HS-5 (cell line): ENCODE results near the gene ADARB1.
A peak's percentile ranks its signal among the peaks of the same experiment; 100 is the strongest.

Experiments
- DNase-seq: peaks from one replicate; pipeline ENCODE4 v3.0.0-alpha.2; 2012; ENCODE audit warnings: low read depth

Gene ADARB1

DNA sequence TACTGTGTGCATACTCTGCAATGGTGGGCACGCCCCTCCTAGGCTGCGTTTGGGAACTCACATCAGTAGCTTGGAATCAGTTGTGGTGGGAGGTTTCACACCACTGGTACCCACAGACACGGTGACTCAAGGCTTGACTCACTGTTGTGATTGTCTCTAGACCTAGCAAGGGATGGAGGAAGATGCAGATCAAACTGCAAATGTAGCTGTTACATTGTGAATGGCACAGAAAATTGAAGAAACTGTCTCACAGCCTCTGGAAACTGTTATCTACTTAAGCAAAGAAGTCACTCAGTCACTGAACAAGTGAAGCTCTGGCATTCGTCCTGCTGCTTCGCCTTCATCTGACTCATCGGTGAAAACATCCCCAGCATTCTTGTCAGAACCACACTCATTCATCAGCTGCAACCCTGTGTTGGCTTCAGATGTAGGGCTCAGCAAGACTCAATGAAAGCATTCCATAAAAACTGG is 153.8 kb downstream of the ADARB1 start:
- peak; percentile 92 for DNase-seq

DNA sequence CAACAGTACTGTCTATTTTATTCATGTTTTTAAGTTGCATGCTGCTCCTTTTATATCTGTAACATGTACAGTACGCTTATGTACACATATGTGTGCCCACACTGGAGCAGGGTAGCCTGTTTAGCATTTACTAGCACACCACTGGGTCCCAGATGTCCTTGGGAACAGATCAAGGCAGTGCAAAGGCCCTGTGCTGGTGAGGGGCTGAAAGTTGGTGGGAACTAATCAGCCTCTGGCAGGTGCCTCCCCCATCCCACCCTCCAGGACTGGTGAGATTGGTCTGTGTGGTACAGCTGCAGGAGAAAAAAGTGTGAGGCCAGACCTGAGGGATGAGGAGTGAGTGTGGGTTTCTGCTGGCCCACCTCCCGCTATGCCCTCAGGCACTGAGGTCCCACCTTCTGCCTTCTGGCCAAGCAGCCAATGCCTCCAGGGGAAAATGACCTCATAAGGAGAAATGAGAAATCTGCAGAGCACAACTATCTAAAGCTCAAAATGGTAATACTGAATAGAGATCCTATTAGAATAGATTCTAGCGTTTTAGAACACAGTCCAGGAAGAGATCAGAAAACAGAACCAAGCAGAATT is 154.4 kb downstream of the ADARB1 start:
- no peak for DNase-seq

DNA sequence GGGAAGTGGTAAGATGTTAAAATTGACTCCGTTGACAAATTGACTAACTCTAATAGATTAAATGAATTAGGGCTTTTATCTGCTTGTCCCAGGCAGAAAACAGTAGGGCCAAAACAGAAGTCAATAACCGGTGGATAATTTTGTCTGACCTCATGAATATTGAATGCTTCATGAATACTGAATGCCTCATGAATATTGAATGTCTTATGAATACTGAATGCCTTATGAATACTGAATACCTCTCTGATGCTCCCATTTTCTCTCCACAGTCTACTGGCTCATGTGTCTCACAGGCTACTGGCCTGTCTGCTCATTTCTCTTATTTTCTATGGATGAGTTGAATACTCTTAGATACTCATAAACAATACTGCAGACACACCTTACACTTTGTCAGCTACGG is 157.3 kb downstream of the ADARB1 start:
- no peak for DNase-seq

DNA sequence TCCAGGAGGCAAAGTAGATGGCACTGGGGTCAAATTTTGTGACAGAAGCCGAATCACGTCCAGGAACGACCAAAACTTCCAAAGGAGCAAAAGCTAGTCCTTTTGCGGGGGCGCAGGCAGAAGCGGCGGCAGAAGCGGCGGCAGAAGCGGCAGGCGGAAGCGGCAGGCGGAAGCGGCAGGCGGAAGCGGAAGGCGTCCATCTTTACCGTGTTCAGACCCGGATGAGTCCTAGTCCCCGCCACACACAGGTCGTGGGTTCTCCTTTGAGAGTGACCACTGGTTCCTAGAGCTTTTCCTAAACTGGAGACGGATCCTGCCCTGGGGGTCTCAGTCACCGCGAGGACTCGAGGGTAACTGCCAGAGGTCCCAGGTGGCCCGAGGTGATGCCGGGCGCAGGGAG is 159.7 kb downstream of the ADARB1 start:
- no peak for DNase-seq

DNA sequence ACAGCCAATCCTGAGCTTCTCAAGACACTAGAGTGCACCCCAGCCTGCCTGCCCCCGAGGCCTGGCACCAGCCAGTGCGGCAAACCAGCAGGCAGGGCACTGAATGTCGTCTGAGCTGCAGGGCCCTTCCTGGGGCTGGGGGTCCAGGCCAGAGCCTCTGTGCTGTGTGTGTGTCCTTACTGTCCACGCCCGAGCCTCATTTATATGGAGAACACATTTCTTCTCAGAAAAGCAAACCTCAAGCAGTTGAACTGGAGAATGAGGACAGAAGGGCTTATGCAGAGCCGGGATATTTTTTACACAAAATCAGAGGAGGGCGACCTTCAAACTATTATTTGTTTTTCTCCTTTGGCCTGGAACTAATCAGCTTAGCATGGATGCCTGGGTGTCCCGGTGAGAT is 160.6 kb downstream of the ADARB1 start:
- no peak for DNase-seq

DNA sequence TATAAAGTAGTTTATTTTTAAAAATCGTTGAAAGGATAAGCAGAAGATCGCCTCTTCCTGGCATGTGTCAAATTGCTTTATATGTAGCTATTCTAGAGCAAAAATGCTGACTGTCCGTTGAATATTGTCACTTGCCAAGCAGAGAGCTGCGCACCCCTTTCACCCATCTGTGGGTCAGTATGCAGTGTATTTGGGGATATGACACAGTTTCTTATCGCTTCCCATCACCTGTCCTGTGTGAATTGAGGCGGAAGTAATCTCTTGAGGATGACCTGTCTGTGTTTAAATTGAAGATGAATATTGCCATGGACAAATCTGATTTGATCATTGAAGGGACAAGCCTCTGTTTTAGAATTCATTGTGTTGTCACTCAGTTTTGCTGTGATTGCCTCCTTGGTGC is 161.1 kb downstream of the ADARB1 start:
- DNase-seq: no peak

DNA sequence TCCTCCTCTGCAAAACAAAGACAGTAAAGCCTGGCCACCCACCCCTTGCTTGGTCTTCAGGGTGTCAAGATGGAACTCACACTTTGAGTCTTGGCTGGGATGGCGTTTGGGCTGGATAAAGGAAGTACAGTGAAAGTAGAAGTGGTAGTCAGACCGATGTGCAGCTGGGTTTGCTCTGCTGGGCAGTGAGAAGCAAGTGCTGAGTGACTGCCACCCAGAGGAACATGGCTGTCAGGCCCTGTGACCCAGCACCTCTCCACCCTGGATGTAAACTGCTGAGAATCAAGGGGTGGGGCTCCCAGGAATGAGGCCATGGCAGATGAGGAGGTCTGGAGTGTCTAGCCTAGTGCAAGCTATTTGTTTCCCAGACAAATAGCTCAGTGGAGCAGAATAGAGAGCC is 162.1 kb downstream of the ADARB1 start:
- no peak for DNase-seq

DNA sequence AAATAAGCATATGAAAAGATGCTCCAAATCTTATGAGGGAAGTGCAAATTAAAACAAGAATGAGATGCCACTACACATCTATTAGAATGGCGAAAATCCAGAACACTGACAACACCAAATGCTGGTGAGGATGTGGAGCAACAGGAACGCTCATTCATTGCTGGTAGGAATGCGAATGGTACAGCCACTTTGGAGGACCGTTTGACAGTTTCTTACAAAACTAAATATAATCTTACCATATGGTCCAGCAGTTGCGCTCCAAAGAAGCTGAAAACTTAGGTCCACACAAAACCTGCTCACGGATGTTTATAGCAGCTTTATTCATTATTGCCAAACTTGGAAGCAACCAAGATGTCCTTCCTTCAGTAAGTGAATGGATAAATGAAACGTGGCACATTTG is 163.0 kb downstream of the ADARB1 start:
- DNase-seq: no peak

DNA sequence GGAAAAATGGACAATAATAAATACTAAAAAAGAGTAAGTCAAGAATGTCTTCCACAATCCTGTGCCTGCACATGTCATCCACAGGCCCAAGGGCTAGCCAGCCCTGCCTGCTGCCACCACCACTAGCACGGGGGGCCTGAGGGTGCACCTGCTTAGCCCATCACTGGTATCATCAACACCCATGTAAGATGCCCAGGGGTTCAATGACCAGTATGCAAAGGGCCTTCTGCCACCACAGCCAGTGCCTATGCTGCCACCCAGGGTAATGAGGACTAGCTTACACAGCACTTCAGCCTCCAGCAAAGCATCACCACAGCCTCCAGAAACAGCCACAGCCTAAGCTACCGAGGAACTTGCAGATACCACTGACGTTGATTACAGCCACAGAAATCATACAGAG is 167.0 kb downstream of the ADARB1 start:
- no peak for DNase-seq

DNA sequence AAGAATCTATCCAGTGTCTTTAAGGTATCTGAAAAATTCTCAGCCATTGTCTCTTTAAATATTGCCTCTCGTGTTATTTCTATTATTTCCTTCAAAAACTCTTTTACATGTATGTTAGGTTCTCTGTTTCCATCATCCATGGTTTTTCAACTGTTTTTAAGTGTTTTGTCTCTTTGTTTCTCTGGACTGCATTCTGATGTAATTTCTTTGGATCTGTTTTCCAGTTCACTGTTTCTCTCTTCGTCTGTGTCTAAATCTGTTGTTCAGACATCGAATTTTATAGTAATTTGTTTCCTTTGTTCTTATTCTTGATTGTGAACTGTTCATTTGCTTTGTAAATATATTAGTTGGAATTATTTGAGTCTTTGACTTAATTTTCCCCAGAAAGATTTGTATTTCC is 169.2 kb downstream of the ADARB1 start:
- no peak for DNase-seq

DNA sequence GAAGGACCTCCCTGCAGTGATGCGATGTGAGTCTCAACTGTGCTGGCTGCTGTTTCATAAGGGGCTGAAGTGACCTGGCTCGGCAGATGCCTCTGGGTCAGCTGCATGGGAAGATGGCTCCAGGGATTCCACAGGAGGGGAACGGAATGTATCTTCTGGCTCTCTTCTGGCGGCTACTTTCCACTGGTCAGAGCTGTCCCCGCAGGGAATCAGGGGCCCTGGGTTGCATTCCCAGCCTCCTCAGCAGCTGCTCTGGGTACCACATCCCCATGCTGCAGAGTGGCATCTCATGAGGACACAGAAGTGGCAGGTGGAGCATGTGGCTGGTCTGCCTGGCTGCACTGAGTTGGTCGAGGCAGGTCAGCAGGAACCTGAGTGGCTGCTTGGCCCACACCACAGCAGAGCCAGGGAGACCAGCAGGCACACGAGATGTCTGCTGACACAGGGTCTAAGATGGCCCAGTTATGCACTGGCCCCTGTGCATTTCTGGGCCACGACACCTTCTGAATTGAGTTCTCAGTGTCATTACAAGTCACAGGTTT is 170.5 kb downstream of the ADARB1 start:
- DNase-seq: no peak

DNA sequence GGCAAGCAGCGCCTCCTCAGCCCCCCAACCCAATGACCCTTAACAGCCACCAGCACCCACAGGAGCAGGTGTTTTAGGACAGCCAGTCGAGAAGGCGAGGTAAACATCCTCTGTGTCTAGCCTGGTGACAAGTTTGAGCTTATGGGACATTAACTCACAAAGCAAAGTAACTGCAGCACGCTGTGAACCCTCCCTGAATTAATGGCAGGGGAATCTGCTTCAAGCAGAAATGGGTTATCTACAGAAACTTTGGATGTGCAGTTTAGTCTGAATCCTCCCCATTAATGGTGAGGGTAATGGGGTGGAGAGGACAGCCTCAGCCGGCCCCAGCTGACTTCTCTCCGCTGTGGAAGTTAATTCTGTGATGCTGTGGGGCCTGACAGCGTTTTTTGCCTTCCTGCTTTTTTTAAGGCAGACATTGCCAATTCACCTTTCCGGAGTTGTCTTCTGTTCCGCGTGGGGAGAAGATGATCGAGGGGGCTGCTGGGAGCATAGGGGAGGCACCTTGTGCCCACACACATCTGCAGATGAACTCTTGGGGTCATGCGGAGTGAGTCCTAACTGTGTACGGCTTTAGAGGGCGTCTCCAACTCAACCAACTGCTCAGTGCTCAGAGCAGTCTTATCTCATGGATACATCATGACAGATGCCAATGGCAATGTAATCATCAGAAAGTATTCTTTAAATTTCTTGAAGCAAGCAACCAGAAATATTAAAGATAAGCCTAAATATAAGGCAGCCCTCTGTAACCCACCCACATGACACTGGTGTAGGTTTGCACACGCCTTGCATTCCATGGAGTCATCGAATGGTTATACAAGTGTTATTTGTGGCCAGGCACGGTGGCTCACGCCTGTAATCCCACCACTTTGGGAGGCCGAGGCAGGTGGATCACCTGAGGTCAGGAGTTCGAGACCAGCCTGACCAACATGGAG is 172.3 kb downstream of the ADARB1 start:
- DNase-seq: no peak

DNA sequence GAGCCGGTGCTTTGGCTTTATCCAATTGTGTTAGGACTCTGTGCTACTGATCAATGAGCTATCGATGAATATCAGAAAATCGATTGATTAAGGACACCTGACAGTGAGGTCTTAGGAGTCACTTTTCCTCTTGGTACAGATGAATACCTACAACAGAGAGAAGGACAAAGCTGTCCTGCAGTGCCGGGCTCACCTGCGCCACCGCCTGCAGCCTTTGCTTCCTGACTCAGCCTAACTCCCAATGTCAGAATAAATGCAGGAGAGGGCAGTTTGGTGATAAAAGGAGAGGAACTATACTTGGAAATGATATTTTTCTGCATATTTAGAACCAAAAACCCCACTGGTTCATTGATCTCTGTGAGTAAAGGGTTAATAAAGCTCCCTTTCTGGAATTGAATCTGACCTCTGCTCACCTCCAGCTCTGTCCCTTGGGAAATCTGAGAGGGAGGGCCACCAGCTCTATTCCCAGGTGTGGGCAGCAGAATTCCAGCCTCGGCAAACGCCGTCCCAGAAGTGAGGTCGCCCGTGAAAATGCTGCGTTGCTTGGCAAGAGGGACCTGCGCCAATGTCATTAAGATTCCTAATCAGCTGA is 174.0 kb downstream of the ADARB1 start:
- no peak for DNase-seq

DNA sequence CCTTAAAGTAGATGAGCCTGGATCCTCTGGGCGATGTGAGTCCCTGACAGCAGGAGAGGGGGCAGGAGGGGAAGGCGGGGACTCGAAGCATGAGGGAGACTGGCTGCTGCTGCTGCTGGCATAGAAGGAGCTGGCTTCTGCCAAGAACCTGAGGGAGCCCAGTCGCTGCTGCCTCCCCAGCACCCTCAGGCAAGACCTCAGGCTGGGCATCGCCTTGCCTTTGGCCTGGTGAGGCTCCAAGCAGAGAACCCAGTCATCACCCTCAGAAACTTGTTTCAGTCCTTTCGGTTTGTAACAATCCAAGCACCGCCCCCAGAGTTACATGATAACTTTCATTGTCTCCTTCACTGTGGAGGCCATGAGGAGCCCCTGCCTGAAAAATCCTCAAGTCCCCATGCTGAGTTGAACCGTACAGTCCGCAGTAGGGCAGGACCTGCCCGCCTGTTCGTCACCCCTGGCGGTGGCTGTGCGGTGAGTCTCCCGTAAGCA is 174.6 kb downstream of the ADARB1 start:
- DNase-seq: no peak

DNA sequence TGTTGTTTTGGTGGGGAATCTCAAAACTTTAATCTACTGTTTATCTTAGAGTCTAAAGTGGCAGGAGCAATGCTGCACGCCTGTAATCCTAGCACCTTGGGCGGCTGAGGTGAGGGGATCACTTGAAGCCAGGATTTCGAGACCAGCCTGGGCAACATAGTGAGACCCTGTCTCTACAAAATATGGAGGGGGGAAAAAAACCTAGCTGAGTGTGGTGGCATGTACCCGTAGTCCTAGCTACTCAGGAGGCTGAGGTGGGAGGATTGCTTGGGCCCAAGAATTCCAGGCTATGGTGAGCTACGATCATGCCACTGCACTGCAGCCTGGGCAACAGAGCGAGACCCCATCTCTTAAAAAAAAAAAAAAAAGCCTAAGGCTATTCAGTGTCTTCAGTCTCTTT is 175.2 kb downstream of the ADARB1 start:
- no peak for DNase-seq

DNA sequence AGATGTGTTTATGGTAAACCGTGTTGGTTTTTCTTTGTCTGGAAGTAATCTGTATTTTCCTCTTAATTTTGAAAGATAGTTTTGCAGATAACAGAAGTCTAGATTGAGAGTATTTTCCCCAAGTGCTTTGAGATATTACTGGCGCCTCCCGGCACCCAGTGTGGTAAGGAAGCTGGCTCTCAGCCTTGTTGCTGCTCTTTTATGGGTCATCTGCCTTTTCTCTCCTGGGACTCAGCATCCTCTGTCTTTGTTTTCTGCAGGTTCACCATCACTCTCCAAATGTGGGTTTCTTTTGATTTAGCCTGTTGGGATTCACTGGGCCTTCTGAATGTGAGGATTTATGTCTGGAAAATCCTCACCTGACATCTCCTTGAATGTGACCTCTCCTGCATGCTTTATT is 175.9 kb downstream of the ADARB1 start:
- DNase-seq: no peak

DNA sequence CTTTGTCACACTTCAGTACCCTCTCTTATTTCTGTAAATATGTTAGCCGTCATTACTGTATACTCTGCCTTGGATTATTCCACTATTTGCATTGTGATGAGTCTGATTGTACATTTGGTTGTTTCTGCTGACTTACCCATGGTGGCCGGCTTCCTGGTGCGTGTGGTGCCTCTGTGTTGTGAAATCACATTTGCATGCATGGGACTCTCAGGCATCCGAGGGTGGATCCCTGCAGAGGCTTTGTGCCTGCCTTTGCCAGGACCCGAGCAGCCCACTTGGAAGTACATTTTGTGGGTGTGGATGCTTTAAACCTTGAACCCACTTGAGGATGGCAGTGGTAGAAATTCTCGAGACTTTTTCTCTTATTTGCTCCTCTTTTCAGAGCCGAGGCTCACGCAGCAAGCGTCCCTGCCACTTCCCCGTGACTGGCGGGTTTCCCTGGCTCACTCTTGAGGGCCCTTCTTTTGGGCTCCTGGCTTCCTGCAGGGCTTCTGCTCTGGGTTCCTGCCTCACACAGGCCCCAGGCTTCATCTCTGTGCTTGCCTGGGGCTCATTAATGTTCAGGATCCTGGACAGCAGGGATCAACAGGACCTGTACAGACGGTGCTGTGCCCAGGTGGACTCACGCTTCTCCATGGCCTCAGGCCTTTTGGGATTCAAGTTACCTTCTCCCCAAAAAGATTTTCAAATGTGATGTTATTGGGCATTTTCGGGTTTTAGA is 176.7 kb downstream of the ADARB1 start:
- DNase-seq: no peak

DNA sequence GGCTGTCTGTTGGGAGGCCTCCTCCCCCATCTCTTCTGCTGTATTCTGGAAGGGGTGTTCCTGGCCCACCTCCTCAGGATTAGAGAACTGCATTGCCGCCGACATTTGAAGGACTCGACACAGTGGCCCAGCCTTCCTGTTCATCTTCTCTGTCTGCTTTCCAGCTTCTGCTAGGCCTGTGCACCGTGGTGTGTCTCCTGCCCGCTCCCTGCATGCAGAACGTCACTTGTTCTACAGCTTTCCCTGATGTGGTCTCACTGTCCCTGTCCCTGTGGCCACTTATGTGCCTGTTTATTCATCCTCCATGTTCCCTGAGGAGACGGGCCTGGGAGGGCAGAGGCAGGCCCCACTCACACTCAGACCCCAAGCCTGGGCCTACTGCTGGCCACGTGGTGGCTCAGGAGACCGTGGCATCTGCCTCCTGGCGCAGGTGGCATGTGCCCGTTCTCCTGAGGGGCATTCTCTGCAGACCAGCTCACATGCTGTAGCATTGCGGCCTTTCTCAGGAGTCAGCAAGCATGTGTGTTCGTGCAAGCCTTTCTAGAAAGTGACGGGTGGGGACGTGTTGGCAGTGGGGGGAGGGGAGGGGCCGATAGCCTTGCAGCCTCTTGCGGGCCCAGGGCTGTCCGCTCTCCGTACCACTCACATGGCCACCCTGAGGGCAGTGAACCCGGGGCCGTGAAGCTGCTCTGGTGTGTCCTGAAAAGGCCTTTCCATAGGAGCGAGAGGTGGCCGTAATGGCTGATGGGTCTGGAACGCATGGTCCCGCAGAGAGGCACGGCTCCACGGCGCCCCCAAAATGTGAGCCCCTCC is 177.5 kb downstream of the ADARB1 start:
- no peak for DNase-seq

DNA sequence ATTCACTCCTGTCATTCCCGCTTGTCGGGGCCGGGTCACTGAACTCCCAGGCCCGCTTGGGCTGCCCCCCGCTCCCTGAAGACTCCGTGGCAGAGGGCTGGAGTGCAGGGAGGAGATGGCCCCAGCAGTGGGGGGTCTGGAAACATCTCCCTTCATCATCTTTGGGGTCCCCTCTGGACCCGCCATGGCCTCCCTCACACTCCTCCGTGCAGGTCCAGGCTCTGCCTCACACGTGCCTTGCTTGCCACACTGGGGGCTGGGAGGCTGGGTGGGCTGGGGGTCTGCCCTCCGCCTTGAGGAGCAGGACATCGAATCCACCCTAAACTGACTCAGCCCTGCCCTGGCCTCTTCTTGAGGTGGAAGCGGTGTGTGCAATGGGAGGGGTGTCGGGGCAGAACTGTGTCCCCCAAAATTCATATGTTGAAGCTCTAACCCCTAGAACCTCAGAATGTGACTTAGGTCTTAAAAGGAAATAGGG is 178.1 kb downstream of the ADARB1 start:
- no peak for DNase-seq

DNA sequence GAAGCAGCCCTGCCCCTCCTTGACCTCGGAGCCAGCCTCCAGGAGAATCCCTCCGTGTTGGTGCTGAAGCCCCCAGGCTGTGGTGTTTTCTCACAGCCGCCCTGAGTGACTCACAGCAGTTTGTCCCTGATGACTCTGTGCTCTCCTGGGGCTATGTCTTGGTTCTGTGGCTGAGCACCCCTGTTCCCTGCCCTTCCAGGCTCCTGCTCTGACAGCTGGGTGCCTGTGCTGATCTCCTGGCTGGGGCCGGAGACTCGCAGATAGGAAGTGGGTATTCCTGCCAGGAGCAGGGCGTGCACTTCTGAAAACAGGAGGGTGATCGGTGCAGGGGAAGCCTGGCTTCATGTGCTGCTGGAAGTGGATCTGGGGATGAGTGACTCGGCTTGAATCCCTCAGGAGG is 178.8 kb downstream of the ADARB1 start:
- no peak for DNase-seq
